ENCODE data around the gene GLT6D1.

GRCh38 chr9:135647884-135648283 lies 8.5 kb upstream of the GLT6D1 start:
- TF ChIP-seq CTCF (IDR thresholded peaks at IDR 0.05) (no peak), POLR2A (IDR thresholded peaks at IDR 0.05) (no peak)

All from suprapubic skin (tissue), 3 donors.